Left forelimb (tissue), 1 donor: ENCODE results near the gene AANAT.

Experiments
- DNase-seq: peaks from one replicate; pipeline ENCODE4 v3.0.0-alpha.2; 2018; ENCODE audit warnings: low spot score

The AANAT gene

GRCh38 chr17:76468634-76469010 is 1.2 kb downstream of the AANAT start:
- no peak for DNase-seq

GRCh38 chr17:76469076-76469990 is 1.9 kb downstream of the AANAT start:
- DNase-seq, result no peak

GRCh38 chr17:76469991-76470739 is 2.8 kb downstream of the AANAT start:
- DNase-seq, result no peak

- no peak for DNase-seq
Observed at GRCh38 chr17:76471498-76472257, 4.3 kb downstream of the AANAT start.

GRCh38 chr17:76472258-76472645 is 4.8 kb downstream of the AANAT start:
- DNase-seq, result no peak

- DNase-seq, result no peak
Observed at GRCh38 chr17:76472726-76473125, 5.3 kb downstream of the AANAT start.

GRCh38 chr17:76473541-76473985 is 6.2 kb downstream of the AANAT start:
- no peak for DNase-seq

- no peak for DNase-seq
Observed at GRCh38 chr17:76474238-76474637, 6.8 kb downstream of the AANAT start.

GRCh38 chr17:76474894-76475293 is 7.5 kb downstream of the AANAT start:
- DNase-seq, result no peak

GRCh38 chr17:76475302-76475701 is 7.9 kb downstream of the AANAT start:
- no peak for DNase-seq

GRCh38 chr17:76476736-76477135 is 9.3 kb downstream of the AANAT start:
- no peak for DNase-seq

GRCh38 chr17:76477576-76477975 is 10.2 kb downstream of the AANAT start:
- no peak for DNase-seq

- no peak for DNase-seq
Observed at GRCh38 chr17:76478097-76478496, 10.7 kb downstream of the AANAT start.

- DNase-seq, result no peak
Observed at GRCh38 chr17:76478730-76479514, 11.5 kb downstream of the AANAT start.

- DNase-seq, result no peak
Observed at GRCh38 chr17:76479515-76480060, 12.2 kb downstream of the AANAT start.

- DNase-seq, result no peak
Observed at GRCh38 chr17:76480632-76481031, 13.2 kb downstream of the AANAT start.

- no peak for DNase-seq
Observed at GRCh38 chr17:76481071-76481655, 13.8 kb downstream of the AANAT start.

GRCh38 chr17:76484228-76484725 is 16.9 kb downstream of the AANAT start:
- DNase-seq, result no peak

- DNase-seq, result no peak
Observed at GRCh38 chr17:76485569-76485968, 18.2 kb downstream of the AANAT start.

- DNase-seq, result no peak
Observed at GRCh38 chr17:76487451-76488192, 20.2 kb downstream of the AANAT start.
